SU-DHL-6 (cell line): ENCODE results near the gene MORC1.

Experiments
- EZH2phosphoT487 ChIP-seq: fragments of 200-600 bp; sonication (generic), shearing (Covaris generic); conservative IDR thresholded peaks from 2 replicates; pipeline ENCODE4 v1.6.1; 2018; ENCODE audit warnings: mild to moderate bottlenecking, antibody characterized with exemption, low read length, moderate library complexity, mixed read lengths
- TF ChIP-seq, protein P1 (sequence below): fragments of 200-600 bp; sonication (generic); IDR thresholded peaks from one replicate; pipeline ENCODE4 v1.5.1; 2017; ENCODE audit warnings: antibody characterized with exemption, mild to moderate bottlenecking, low read length, moderate library complexity; ENCODE audit not compliant: insufficient read depth, poor library complexity, severe bottlenecking

DNA sequence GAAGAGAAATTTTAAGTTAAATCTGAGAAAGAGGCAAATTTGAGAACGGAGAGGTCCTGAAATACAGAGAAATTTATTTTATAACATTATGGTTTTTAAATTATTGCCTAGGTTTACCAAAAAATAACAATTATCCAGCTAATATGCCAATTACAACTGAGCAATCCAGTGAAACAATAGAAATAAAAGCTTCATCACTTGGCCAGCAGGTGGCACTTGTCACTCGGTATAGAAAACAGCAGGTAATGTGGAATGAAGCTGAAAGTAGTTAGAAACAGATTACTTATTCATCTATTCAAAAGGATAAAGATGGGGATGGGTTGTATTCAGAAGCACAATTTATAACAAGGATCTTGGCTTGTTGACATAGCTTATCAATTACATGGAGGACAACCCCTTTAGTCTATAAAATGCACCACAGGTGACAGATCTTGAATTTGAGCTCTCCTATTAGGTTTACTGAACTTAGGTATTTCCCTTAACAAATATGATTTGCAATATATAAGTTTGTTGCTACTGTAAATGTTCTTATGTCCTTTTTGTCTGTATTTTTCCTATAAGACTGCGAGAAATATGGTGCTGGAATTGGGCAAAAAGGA, 94.2 kb downstream of the MORC1 start:
- TF ChIP-seq, protein P1, sequence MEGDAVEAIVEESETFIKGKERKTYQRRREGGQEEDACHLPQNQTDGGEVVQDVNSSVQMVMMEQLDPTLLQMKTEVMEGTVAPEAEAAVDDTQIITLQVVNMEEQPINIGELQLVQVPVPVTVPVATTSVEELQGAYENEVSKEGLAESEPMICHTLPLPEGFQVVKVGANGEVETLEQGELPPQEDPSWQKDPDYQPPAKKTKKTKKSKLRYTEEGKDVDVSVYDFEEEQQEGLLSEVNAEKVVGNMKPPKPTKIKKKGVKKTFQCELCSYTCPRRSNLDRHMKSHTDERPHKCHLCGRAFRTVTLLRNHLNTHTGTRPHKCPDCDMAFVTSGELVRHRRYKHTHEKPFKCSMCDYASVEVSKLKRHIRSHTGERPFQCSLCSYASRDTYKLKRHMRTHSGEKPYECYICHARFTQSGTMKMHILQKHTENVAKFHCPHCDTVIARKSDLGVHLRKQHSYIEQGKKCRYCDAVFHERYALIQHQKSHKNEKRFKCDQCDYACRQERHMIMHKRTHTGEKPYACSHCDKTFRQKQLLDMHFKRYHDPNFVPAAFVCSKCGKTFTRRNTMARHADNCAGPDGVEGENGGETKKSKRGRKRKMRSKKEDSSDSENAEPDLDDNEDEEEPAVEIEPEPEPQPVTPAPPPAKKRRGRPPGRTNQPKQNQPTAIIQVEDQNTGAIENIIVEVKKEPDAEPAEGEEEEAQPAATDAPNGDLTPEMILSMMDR = peak; percentile 61
- no peak for TF ChIP-seq EZH2phosphoT487
